ENCODE measurements around the gene OTOP2.
"Not testable (repeated sequence)": the region's sequence is repeated elsewhere in the genome, so short reads cannot be mapped to it uniquely, and the experiment has no call there.

DNA sequence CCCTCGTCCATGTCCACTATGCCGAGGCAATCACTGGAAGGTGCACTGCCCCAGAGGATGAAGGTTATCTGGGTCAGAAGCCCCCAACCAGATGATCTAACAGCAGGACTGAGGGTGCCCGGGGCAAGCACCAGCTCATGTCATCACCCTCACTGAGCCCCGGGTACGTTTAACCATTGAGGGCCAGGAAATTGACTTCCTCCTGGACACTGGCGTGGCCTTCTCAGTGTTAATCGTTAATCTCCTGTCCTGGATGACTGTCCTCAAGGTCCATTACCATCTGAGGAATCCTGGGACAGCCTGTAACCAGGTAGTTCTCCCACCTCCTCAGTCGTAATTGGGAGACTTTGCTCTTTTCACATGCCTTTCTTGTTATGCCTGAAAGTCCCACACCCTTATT is 12.7 kb upstream of the OTOP2 start:
- TF ChIP-seq, protein P1, sequence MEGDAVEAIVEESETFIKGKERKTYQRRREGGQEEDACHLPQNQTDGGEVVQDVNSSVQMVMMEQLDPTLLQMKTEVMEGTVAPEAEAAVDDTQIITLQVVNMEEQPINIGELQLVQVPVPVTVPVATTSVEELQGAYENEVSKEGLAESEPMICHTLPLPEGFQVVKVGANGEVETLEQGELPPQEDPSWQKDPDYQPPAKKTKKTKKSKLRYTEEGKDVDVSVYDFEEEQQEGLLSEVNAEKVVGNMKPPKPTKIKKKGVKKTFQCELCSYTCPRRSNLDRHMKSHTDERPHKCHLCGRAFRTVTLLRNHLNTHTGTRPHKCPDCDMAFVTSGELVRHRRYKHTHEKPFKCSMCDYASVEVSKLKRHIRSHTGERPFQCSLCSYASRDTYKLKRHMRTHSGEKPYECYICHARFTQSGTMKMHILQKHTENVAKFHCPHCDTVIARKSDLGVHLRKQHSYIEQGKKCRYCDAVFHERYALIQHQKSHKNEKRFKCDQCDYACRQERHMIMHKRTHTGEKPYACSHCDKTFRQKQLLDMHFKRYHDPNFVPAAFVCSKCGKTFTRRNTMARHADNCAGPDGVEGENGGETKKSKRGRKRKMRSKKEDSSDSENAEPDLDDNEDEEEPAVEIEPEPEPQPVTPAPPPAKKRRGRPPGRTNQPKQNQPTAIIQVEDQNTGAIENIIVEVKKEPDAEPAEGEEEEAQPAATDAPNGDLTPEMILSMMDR (IDR thresholded peaks at IDR 0.05; ENCODE audit: borderline replicate concordance, extremely low read depth, low read length, poor library complexity, severe bottlenecking), result not testable (repeated sequence)
- not testable (repeated sequence) for TF ChIP-seq EZH2 (IDR thresholded peaks at IDR 0.05; ENCODE audit: borderline replicate concordance, low read depth, low read length, severe bottlenecking)

Data from DND-41 (cell line).